GM10847 (cell line): Measurements from ENCODE around the gene RSBN1L.

Source experiments
- POLR2A ChIP-seq: IDR thresholded peaks from 2 replicates; pipeline ENCODE4 v1.6.1; 2011; ENCODE audit not compliant: insufficient read length; ENCODE audit errors: extremely low read depth

Gene RSBN1L

DNA sequence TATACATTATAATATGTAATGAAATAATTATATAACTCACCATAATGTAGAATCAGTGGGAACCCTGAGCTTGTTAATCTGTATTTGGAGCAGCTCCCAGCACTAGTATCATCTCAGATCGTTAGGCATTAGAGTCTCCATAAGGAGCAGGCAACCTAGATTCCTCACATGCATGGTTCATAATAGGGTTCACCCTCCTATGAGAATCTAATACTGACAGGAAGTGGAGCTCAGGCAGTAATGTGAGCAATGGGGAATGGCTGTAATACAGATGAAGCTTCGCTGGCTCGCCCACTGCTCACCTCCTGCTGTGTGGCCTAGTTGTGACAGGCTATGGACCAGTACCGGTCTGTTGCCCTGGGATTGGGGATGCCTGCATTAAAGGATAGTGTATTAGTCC lies 49.5 kb downstream of the RSBN1L start:
- TF ChIP-seq POLR2A, result no peak

DNA sequence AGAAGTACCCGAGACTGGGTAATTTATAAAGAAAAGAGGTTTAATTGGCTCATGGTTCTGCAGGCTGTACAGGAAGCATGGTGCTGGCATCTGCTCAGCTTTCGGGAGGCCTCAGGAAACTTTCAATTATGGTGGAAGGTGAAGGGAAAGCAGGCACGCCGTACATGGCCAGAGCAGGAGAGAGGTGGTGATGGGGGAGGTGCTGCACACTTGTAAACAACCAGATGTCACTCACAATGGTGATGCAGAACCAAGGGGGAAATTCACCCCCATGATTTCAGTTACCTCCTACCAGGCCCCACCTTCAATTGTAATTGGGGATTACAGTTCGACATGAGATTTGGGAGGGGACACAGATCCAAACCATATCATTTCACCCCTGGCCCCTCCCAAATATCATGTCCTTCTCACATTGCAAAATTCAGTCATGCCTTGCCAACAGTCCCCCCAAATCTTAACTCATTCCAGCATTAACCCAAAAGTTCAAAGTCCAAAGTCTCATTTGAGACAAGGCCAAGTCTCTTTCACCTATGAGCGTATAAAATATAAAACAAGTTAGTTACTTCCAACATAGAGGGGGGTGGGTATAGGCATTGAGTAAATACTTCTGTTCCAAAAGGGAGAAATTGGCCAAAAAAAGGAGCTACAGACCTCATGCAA lies 50.0 kb downstream of the RSBN1L start:
- TF ChIP-seq POLR2A, result no peak

DNA sequence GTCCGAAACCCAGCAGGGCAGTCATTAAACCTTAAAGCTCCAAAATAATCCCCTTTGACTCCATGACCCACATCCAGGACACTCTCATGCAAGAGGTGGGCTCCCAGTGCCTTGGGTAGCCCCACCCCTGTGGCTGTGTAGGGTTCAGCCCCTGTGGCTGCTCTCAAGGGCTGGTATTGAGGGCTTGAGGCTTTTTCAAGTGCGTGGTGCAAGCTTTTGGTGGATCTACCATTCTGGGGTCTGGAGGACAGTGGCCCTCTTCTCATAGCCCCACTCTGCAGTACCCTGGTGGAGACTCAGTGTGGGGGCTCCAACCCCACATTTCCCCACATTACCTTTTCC lies 50.5 kb downstream of the RSBN1L start:
- TF ChIP-seq POLR2A, result no peak

DNA sequence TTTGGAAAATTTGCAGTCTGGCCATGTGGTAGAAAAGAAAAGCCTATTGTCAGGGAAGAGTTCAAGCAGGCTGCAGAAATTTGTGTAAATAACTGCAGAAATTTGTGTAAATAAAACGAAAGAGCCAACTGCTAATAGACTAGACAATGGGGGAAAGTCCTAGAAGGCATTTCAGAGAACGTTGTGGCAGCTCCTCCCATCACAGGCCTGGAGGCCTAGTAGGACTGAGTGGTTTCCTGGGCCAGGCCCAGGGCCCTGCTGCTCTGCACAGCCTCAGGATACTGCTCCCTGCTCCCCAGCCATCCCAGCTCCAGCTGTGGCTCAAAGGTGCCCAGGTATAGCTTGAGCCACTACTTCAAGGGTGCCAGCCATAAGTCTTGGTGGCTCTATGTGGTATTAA lies 50.9 kb downstream of the RSBN1L start:
- no peak for TF ChIP-seq POLR2A

DNA sequence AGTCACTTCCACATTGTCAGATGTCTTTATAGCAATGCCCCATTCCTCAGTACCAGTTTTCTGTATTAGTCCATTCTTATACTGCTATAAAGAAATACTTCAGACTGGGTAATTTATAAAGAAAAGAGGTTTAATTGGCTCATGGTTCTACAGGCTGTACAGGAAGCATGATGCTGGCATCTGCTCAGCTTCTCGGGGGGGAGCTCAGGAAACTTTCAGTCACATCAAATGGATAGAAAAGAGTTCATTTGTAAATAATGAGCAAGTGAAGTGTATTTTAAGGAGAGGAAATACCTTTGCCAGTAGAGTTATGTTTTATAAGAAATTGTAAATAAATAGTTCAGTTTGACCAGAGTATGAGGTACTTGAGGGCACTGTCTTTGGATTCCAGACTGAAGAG lies 51.5 kb downstream of the RSBN1L start:
- TF ChIP-seq POLR2A, result no peak

DNA sequence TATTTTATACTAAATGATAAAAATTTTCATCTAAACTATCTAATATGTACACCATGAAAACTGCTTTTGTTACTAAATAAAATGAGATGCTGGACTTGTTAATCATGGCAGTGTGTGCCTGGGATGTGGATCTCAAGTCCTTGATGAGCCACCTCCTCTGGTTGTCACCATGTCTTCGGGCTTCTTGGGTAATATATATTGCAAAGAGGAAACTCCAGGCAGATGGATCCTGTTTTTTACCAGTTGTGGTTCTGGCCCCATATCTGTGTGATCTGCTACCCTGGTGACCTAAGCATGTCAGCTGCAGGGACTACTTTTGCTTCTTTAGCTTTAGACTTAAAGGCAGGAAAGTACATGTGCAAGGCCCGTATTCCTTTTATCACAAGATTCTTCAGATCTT lies 55.8 kb downstream of the RSBN1L start:
- no peak for TF ChIP-seq POLR2A

- no peak for TF ChIP-seq POLR2A
These were observed 56.9 kb downstream of the RSBN1L start for GRCh38 chr7:77753173-77753572.

- no peak for TF ChIP-seq POLR2A
These were observed 61.3 kb downstream of the RSBN1L start for GRCh38 chr7:77757589-77757988.

DNA sequence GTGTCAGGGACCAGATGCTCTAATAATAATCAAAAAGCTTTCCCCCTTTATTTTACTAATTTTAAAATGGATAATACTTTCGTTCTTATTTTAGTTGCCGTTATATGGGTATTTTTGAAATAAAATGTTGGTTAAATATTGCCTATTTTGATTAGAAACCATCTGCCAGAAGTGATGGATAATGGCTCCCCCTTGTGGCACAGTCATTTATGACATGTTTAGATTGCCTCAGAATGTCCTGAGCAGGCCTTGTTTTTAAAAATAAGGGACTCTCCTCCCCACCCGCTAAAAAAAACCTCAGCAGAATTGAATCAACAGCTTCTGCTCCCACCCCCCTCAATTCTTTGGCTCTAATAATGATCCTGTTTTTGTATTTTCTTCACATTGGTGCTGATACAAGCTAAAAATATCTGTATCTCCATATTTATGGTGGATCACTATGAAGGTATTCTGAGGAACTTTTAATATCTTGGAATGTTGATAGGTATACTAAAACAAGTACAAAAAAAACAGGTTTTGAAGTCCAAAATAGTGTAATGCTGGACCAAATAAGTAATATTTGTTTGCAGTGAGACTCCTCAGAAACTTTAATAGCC lies 63.1 kb downstream of the RSBN1L start:
- no peak for TF ChIP-seq POLR2A

DNA sequence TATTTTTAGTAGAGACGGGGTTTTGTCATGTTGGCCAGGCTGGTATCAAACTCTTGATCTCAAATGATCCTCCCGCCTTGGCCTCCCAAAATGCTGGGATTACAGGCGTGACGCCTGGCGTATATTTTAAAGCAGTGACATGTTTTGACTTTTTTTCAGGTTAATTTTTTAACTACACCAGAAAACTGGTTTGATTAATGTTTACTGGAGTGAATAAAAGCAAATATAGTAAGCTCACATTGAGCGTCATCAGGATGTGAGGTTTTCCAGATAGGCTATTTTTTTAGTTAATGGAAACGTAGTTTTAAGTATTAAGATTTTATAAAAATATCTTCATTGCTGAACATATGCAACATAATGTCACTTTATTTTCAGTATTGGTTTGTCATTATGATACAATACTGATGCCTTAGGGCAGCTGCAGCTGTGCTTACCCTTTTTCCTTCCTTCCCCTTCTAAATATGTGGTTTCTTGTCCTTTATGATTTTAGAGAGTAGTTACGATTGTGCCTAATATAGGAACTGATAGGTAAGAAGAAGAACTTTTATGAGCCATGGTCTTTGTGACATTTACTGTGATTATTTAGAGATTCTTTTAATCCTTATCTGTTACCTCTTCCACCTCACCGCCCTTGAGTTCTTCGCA lies 64.7 kb downstream of the RSBN1L start:
- no peak for TF ChIP-seq POLR2A

GRCh38 chr7:77765481-77765880 lies 69.2 kb downstream of the RSBN1L start:
- TF ChIP-seq POLR2A, result no peak

- TF ChIP-seq POLR2A, result no peak
These were observed 69.9 kb downstream of the RSBN1L start for GRCh38 chr7:77765906-77766800.

- TF ChIP-seq POLR2A, result no peak
These were observed 70.7 kb downstream of the RSBN1L start for GRCh38 chr7:77766801-77767605.

- TF ChIP-seq POLR2A, result no peak
These were observed 74.1 kb downstream of the RSBN1L start for GRCh38 chr7:77770316-77770715.

DNA sequence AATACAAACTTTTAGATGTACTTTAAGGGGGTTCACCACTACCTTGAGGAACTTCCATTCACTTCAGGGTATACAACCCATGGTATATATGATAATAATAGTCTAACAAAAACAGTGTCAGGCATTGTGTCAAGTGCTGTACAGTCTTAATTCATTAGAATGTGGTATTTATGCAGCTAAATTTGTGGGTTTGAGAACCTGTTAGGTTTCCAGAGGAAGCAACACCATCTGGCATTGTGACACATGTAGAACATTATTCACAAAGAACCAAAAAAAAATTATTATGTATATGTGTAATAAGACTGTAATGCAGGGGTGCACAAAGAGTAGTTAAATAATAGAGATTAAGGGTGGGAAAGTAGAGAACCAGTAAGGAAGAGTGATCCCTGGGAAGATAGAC lies 75.6 kb downstream of the RSBN1L start:
- no peak for TF ChIP-seq POLR2A
